AG10803 (cell line): ENCODE data around the gene PDSS2.

ENCODE experiments used
- DNase-seq: peaks from one replicate; pipeline ENCODE4 v3.0.0; 2010; ENCODE audit warnings: low read depth
- H3K4me3 ChIP-seq: 2 replicates; pipeline ENCODE4 v1.5.1; 2011; ENCODE audit warnings: mild to moderate bottlenecking, low read length, control low read depth
- CTCF ChIP-seq: conservative IDR thresholded peaks from 2 replicates; pipeline ENCODE4 v1.5.1; 2011; ENCODE audit warnings: mild to moderate bottlenecking, low read length, control low read depth, inconsistent platforms

The PDSS2 gene

GRCh38 chr6:107323133-107323785 lies 136.1 kb downstream of the PDSS2 start:
- DNase-seq, result peak; percentile 23
- no peak for TF ChIP-seq CTCF
- H3K4me3 ChIP-seq, result no peak overlapping the region

- H3K4me3 ChIP-seq, result no peak overlapping the region
- DNase-seq, result no peak
- no peak for TF ChIP-seq CTCF
Observed at GRCh38 chr6:107321793-107322192, 137.6 kb downstream of the PDSS2 start.

- no peak overlapping the region for H3K4me3 ChIP-seq
- peak; percentile 56 for DNase-seq
- TF ChIP-seq CTCF, result no peak
Observed at GRCh38 chr6:107319906-107320530, 139.3 kb downstream of the PDSS2 start.

GRCh38 chr6:107318100-107318736 lies 141.1 kb downstream of the PDSS2 start:
- peak; percentile 86 for TF ChIP-seq CTCF
- peak; percentile 55 for DNase-seq

GRCh38 chr6:107315114-107315513 lies 144.2 kb downstream of the PDSS2 start:
- no peak overlapping the region for H3K4me3 ChIP-seq
- TF ChIP-seq CTCF, result no peak

More at GRCh38 chr6:107318100-107318736, 141.1 kb downstream of the PDSS2 start:
- no peak overlapping the region for H3K4me3 ChIP-seq

GRCh38 chr6:107314531-107314939 lies 144.8 kb downstream of the PDSS2 start:
- no peak for DNase-seq
- no peak overlapping the region for H3K4me3 ChIP-seq
- no peak for TF ChIP-seq CTCF

More at GRCh38 chr6:107315114-107315513, 144.2 kb downstream of the PDSS2 start:
- DNase-seq, result no peak

GRCh38 chr6:107313776-107314175 lies 145.6 kb downstream of the PDSS2 start:
- no peak for DNase-seq
- TF ChIP-seq CTCF, result no peak

More at GRCh38 chr6:107313776-107314175, 145.6 kb downstream of the PDSS2 start:
- H3K4me3 ChIP-seq, result no peak overlapping the region
